Ovary (tissue), 3 donors: ENCODE results near the gene FITM1.

Source experiments
- EP300 ChIP-seq: sonication (generic); formaldehyde crosslinking; IDR thresholded peaks from one replicate; pipeline ENCODE4 v1.6.1; 2017; ENCODE audit warnings: antibody characterized with exemption
- POLR2A ChIP-seq: fragments of 450-650 bp; IDR thresholded peaks from one replicate; pipeline ENCODE4 v1.6.1; 2017; ENCODE audit warnings: antibody characterized with exemption, mild to moderate bottlenecking, moderate library complexity
- TF ChIP-seq, protein P1 (sequence below), 3 donors: fragments of 450-650 bp in 2 of 3; fragments of 200-600 bp in 1 of 3; IDR thresholded peaks; one replicate each; pipeline versions ENCODE4 v1.5.1 to v1.8.0; 2016 to 2022; ENCODE audit warnings: antibody characterized with exemption in 3 of 3, mild to moderate bottlenecking in 1 of 3
- donor health status: DM: no; HTN: no; CAD: no.

DNA sequence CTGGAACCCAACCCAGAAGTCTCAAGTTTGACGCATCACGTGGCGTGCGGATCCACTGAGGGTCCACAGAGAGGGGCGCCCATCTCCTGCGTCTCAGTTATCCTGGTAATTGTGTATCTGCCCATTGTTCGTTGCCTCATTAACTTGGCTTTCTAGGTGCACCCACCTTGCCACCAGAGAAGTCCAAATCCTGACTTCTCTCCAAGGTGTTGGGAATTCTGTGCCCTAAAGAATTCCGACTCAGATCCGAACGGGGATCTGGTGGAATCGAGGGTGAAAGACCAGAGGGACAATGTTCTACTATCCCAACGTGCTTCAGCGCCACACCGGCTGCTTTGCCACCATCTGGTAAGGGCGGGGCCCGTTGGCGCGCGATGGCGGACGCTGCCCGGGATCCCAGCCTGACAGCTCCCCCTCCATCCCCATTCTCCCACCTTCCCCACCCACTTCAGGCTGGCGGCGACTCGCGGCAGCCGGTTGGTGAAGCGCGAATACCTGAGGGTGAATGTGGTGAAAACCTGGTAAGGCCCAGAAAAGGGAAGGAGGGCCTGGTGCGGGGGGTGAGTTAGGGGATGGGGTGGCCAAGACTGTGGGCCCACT is 41.9 kb downstream of the FITM1 start:
- TF ChIP-seq, protein P1, sequence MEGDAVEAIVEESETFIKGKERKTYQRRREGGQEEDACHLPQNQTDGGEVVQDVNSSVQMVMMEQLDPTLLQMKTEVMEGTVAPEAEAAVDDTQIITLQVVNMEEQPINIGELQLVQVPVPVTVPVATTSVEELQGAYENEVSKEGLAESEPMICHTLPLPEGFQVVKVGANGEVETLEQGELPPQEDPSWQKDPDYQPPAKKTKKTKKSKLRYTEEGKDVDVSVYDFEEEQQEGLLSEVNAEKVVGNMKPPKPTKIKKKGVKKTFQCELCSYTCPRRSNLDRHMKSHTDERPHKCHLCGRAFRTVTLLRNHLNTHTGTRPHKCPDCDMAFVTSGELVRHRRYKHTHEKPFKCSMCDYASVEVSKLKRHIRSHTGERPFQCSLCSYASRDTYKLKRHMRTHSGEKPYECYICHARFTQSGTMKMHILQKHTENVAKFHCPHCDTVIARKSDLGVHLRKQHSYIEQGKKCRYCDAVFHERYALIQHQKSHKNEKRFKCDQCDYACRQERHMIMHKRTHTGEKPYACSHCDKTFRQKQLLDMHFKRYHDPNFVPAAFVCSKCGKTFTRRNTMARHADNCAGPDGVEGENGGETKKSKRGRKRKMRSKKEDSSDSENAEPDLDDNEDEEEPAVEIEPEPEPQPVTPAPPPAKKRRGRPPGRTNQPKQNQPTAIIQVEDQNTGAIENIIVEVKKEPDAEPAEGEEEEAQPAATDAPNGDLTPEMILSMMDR (IDR thresholded peaks at IDR 0.05) = no peak
- TF ChIP-seq POLR2A = no peak
- TF ChIP-seq EP300 = no peak
